Transverse colon (tissue), 4 donors: ENCODE measurements around the gene PRDM2. TPM values are rescaled to one million over a fixed set of nuclear protein-coding genes. Genes with fewer than 3 reads are reported as not detected.

Experiments used
- DNase-seq: peaks from one replicate; pipeline ENCODE4 v3.0.0-alpha.2; 2019
- H3K27ac ChIP-seq, 4 donors: fragments of 200-600 bp; sonication (generic); 2 replicates each; pipeline ENCODE4 v1.5.1; 2016 to 2018; ENCODE audit warnings: inconsistent platforms in 4 of 4
- H3K27me3 ChIP-seq: fragments of 200-600 bp; sonication (generic); 2 replicates; pipeline ENCODE4 v1.5.1; 2017; ENCODE audit warnings: inconsistent platforms
- H3K36me3 ChIP-seq, 4 donors: fragments of 200-600 bp; sonication (generic); 2 replicates each; pipeline ENCODE4 v1.5.1; 2017 to 2019; ENCODE audit warnings: inconsistent platforms in 4 of 4
- H3K4me1 ChIP-seq, 4 donors: fragments of 200-600 bp; sonication (generic); 2 replicates each; pipeline ENCODE4 v1.5.1; 2017 to 2020; ENCODE audit warnings: inconsistent platforms in 4 of 4
- H3K4me3 ChIP-seq, 4 donors: fragments of 200-600 bp; sonication (generic); 1 replicate in 1 of 4; 2 replicates in 3 of 4; pipeline versions ENCODE4 v1.5.1 to v1.6.1; 2017 to 2019; ENCODE audit warnings: inconsistent platforms in 4 of 4
- H3K9me3 ChIP-seq, 2 donors: fragments of 200-600 bp; sonication (generic); 2 replicates each; pipeline ENCODE4 v1.5.1; 2017 to 2019; ENCODE audit warnings: inconsistent platforms in 2 of 2
- CTCF ChIP-seq, 5 experiments: fragments of 200-600 bp in 3 of 5; fragments of 450-650 bp in 2 of 5; sonication (generic) in 3 of 5; IDR thresholded peaks; 1 replicate in 2 of 5; 2 replicates in 3 of 5; pipeline ENCODE4 v1.5.1; 2016 to 2017; ENCODE audit warnings: antibody characterized with exemption in 5 of 5, inconsistent platforms in 3 of 5, mild to moderate bottlenecking in 2 of 5, moderate library complexity in 1 of 5
- EP300 ChIP-seq: sonication (generic); formaldehyde crosslinking; IDR thresholded peaks from one replicate; pipeline ENCODE4 v1.6.1; 2017; ENCODE audit warnings: antibody characterized with exemption, low read depth
- POLR2A ChIP-seq: fragments of 450-650 bp; IDR thresholded peaks from one replicate; pipeline ENCODE4 v1.6.1; 2016; ENCODE audit warnings: antibody characterized with exemption, mild to moderate bottlenecking, moderate library complexity
- POLR2AphosphoS5 ChIP-seq, 3 donors: sonication (generic); formaldehyde crosslinking; IDR thresholded peaks; one replicate each; pipeline ENCODE4 v1.6.1; 2016; ENCODE audit warnings: antibody characterized with exemption in 3 of 3
- WGBS, 2 donors: methylation state at CpG; one replicate each; pipeline ENCODE4 v1.1.5; 2018; ENCODE audit warnings: low coverage in 1 of 2; 5-methylcytosine and 5-hydroxymethylcytosine counted together
- in situ Hi-C, 4 donors: fragments of 200-750 bp; cut with MboI; loops; one replicate each; pipeline versions ENCODE4 v1.15.0 to v1.15.1; 2017; ENCODE audit warnings: low sequenced_read_pairs in 3 of 4, low pct_ligation_motif_present in 1 of 4, low pct_unique_long_range_greater_than_20kb in 1 of 4
- intact Hi-C: fragments of 100-400 bp; cut with DNase I; formaldehyde crosslinking; loops from one replicate; pipeline ENCODE4 v1.15.1; 2023; ENCODE audit warnings: low total_unique reads
- total RNA-seq, 4 donors: library from RNA; depleted of rRNA; stranded (reverse); fragments of >200 nt; gene quantifications; one replicate each; pipeline ENCODE4 v1.1.0, GENCODE V29; 2016

PRDM2 gene
- total RNA-seq, 4 donors from 2014 or later = 27.3 to 40.5 (median 35.8) TPM

GRCh38 chr1:13803546-13804239 is 103.7 kb downstream of the PRDM2 start:
- Histone ChIP-seq H3K9me3 (no peaks in the 10 kb centered on the region), H3K4me1 (peaks cover 0 to 22% (median 15%) of the 10 kb centered on the region in 4 donors), H3K27ac (no peak overlapping the region), H3K4me3 (no peak overlapping the region), H3K36me3 (no peaks in the 10 kb centered on the region), H3K27me3 (no peaks in the 10 kb centered on the region)
- TF ChIP-seq EP300 = no peak
- no peak for TF ChIP-seq POLR2AphosphoS5 (IDR thresholded peaks at IDR 0.05)
- no peak for TF ChIP-seq CTCF (IDR thresholded peaks at IDR 0.05)
- TF ChIP-seq POLR2A = no peak
- in situ Hi-C loops (loop anchor here in 2 of 4 donors (10.0 to 25.0 kb wide), 2 partner anchors 129 to 141 kb away; no protein-coding TSS in a partner anchor), intact Hi-C loops (no loop called here)
- DNase-seq = no peak
- WGBS, 2 donors = 93% methylated on average over 15 of the region's 18 CpGs; no CpG with 5 or more reads in 1 of the 2 donors

- Histone ChIP-seq H3K4me1 (peaks cover 0 to 22% (median 11%) of the 10 kb centered on the region in 4 donors), H3K4me3 (no peak overlapping the region), H3K27ac (no peak overlapping the region), H3K27me3 (no peaks in the 10 kb centered on the region), H3K9me3 (no peaks in the 10 kb centered on the region), H3K36me3 (no peaks in the 10 kb centered on the region)
- TF ChIP-seq CTCF (IDR thresholded peaks at IDR 0.05) (no peak), POLR2AphosphoS5 (IDR thresholded peaks at IDR 0.05) (no peak), EP300 (no peak), POLR2A (no peak)
- in situ Hi-C loops (loop anchor here in 2 of 4 donors (10.0 to 25.0 kb wide), 2 partner anchors 129 to 142 kb away; no protein-coding TSS in a partner anchor), intact Hi-C loops (no loop called here)
- DNase-seq = no peak
- 80 to 93% methylated on average over 1 to 11 of the region's 11 CpGs for WGBS, 2 donors
Measured at GRCh38 chr1:13804240-13804633, 104.2 kb downstream of the PRDM2 start.

- 95 to 100% methylated on average over 1 to 5 of the region's 5 CpGs for WGBS, 2 donors
- H3K9me3 ChIP-seq = no peaks in the 10 kb centered on the region
- intact Hi-C loops (no loop called here), in situ Hi-C loops (loop anchor here in 2 of 4 donors (10.0 to 25.0 kb wide), 2 partner anchors 131 to 143 kb away; no protein-coding TSS in a partner anchor)
- DNase-seq = no peak
- H3K36me3 ChIP-seq = no peaks in the 10 kb centered on the region
- H3K4me3 ChIP-seq = no peak overlapping the region
- H3K4me1 ChIP-seq = peaks cover 0 to 14% (median 7%) of the 10 kb centered on the region in 4 donors
- TF ChIP-seq EP300 (no peak), POLR2AphosphoS5 (IDR thresholded peaks at IDR 0.05) (no peak), POLR2A (no peak), CTCF (IDR thresholded peaks at IDR 0.05) (no peak)
- no peak overlapping the region for H3K27ac ChIP-seq
- H3K27me3 ChIP-seq = no peaks in the 10 kb centered on the region
Measured at GRCh38 chr1:13805431-13805830, 105.4 kb downstream of the PRDM2 start.

GRCh38 chr1:13806108-13806507 is 106.1 kb downstream of the PRDM2 start:
- intact Hi-C loops (no loop called here), in situ Hi-C loops (loop anchor here in 2 of 4 donors (10.0 to 25.0 kb wide), 2 partner anchors 131 to 144 kb away; no protein-coding TSS in a partner anchor)
- no peaks in the 10 kb centered on the region for H3K36me3 ChIP-seq
- no peak overlapping the region for H3K27ac ChIP-seq
- no peaks in the 10 kb centered on the region for H3K9me3 ChIP-seq
- no peak overlapping the region for H3K4me3 ChIP-seq
- no peaks in the 10 kb centered on the region for H3K27me3 ChIP-seq
- DNase-seq = no peak
- TF ChIP-seq POLR2AphosphoS5 (IDR thresholded peaks at IDR 0.05) (no peak), EP300 (no peak), POLR2A (no peak), CTCF (IDR thresholded peaks at IDR 0.05) (no peak)
- H3K4me1 ChIP-seq = peaks cover 0 to 14% (median 3%) of the 10 kb centered on the region in 4 donors
- WGBS, 2 donors = 94 to 95% methylated on average over 9 to 13 of the region's 13 CpGs
